ENCODE data around the gene LAMC3.

Gene LAMC3

GRCh38 chr9:131008563-131008908 lies 438 bp upstream of the LAMC3 start:
- H3K56ac ChIP-seq (ENCODE audit: low read length): no peak overlapping the region
- no peaks in the 10 kb centered on the region for H3K27me3 ChIP-seq (ENCODE audit: insufficient read depth, low read length, poor library complexity)
- no peak overlapping the region for H2BK5ac ChIP-seq (ENCODE audit: low read length)
- peaks cover 3% of the 10 kb centered on the region for H3K79me2 ChIP-seq (ENCODE audit: control insufficient read depth, insufficient read depth, low read length)
- H3K4me1 ChIP-seq (ENCODE audit: control insufficient read depth, low read depth, low read length): peaks cover 13% of the 10 kb centered on the region
- H3K4me3 ChIP-seq (ENCODE audit: low read length): no peak overlapping the region
- H3K27ac ChIP-seq (ENCODE audit: low read depth, low read length): no peak overlapping the region
- no peak overlapping the region for H3K4ac ChIP-seq (ENCODE audit: low read depth, low read length)
- no peak overlapping the region for H2BK15ac ChIP-seq (replicated peaks; ENCODE audit: low read depth)
- H4K8ac ChIP-seq (ENCODE audit: low read depth, low read length): no peak overlapping the region
- WGBS (ENCODE audit: extremely low coverage, insufficient coverage, low lambda C conversion rate): no CpG with 5 or more reads among the region's 8 CpGs
- peak overlapping the region; percentile 48 for H3K4me2 ChIP-seq (ENCODE audit: low read length)
- DNase-seq: no peak
- no peak overlapping the region for H3K18ac ChIP-seq (ENCODE audit: low read length)
- no peak overlapping the region for H3K23ac ChIP-seq (ENCODE audit: low read length)
- peaks cover 2% of the 10 kb centered on the region for H3K79me1 ChIP-seq (ENCODE audit: low read length)
- no peaks in the 10 kb centered on the region for H3K36me3 ChIP-seq (ENCODE audit: control insufficient read depth, insufficient read depth, low read length)
- H2BK120ac ChIP-seq (ENCODE audit: low read depth, low read length): no peak overlapping the region
- H2AK5ac ChIP-seq (ENCODE audit: low read length): no peak overlapping the region
- peak overlapping the region; percentile 24 for H3K9ac ChIP-seq (ENCODE audit: low read length)
- no peak overlapping the region for H4K5ac ChIP-seq (ENCODE audit: low read length)

GRCh38 chr9:131010482-131011273 lies 1.7 kb downstream of the LAMC3 start:
- Histone ChIP-seq H4K8ac (ENCODE audit: low read depth, low read length) (no peak overlapping the region), H3K9ac (ENCODE audit: low read length) (peak overlapping the region; percentile 41), H2BK15ac (replicated peaks; ENCODE audit: low read depth) (no peak overlapping the region), H3K56ac (ENCODE audit: low read length) (peak overlapping the region; percentile 74), H4K5ac (ENCODE audit: low read length) (no peak overlapping the region), H2BK5ac (ENCODE audit: low read length) (no peak overlapping the region), H2AK5ac (ENCODE audit: low read length) (no peak overlapping the region), H3K27me3 (ENCODE audit: insufficient read depth, low read length, poor library complexity) (no peaks in the 10 kb centered on the region), H3K4me3 (ENCODE audit: low read length) (no peak overlapping the region), H3K79me1 (ENCODE audit: low read length) (peaks cover 6% of the 10 kb centered on the region), H2BK120ac (ENCODE audit: low read depth, low read length) (no peak overlapping the region), H3K4ac (ENCODE audit: low read depth, low read length) (no peak overlapping the region), H3K36me3 (ENCODE audit: control insufficient read depth, insufficient read depth, low read length) (no peaks in the 10 kb centered on the region), H3K4me2 (ENCODE audit: low read length) (peak overlapping the region; percentile 21), H3K4me1 (ENCODE audit: control insufficient read depth, low read depth, low read length) (peaks cover 13% of the 10 kb centered on the region), H3K18ac (ENCODE audit: low read length) (peak overlapping the region; percentile 55), H3K23ac (ENCODE audit: low read length) (no peak overlapping the region), H3K79me2 (ENCODE audit: control insufficient read depth, insufficient read depth, low read length) (peaks cover 3% of the 10 kb centered on the region), H3K27ac (ENCODE audit: low read depth, low read length) (peak overlapping the region; percentile 46)
- no CpG with 5 or more reads among the region's 14 CpGs for WGBS (ENCODE audit: extremely low coverage, insufficient coverage, low lambda C conversion rate)
- DNase-seq: no peak

- Histone ChIP-seq H2AK5ac (ENCODE audit: low read length) (peak overlapping the region; percentile 91), H3K4me1 (ENCODE audit: control insufficient read depth, low read depth, low read length) (peaks cover 13% of the 10 kb centered on the region), H3K36me3 (ENCODE audit: control insufficient read depth, insufficient read depth, low read length) (no peaks in the 10 kb centered on the region), H2BK120ac (ENCODE audit: low read depth, low read length) (no peak overlapping the region), H2BK5ac (ENCODE audit: low read length) (peak overlapping the region; percentile 86), H3K27me3 (ENCODE audit: insufficient read depth, low read length, poor library complexity) (no peaks in the 10 kb centered on the region), H3K56ac (ENCODE audit: low read length) (peak overlapping the region; percentile 80), H3K23ac (ENCODE audit: low read length) (no peak overlapping the region), H4K8ac (ENCODE audit: low read depth, low read length) (no peak overlapping the region), H3K9ac (ENCODE audit: low read length) (peak overlapping the region; percentile 52), H3K18ac (ENCODE audit: low read length) (peak overlapping the region; percentile 55), H3K79me1 (ENCODE audit: low read length) (peaks cover 10% of the 10 kb centered on the region), H3K79me2 (ENCODE audit: control insufficient read depth, insufficient read depth, low read length) (peaks cover 3% of the 10 kb centered on the region), H3K27ac (ENCODE audit: low read depth, low read length) (peak overlapping the region; percentile 24), H4K5ac (ENCODE audit: low read length) (no peak overlapping the region), H3K4ac (ENCODE audit: low read depth, low read length) (no peak overlapping the region), H3K4me2 (ENCODE audit: low read length) (no peak overlapping the region), H3K4me3 (ENCODE audit: low read length) (no peak overlapping the region), H2BK15ac (replicated peaks; ENCODE audit: low read depth) (no peak overlapping the region)
- no CpG with 5 or more reads among the region's 8 CpGs for WGBS (ENCODE audit: extremely low coverage, insufficient coverage, low lambda C conversion rate)
- peak; percentile 82 for DNase-seq
Observed at GRCh38 chr9:131011274-131012022, 2.5 kb downstream of the LAMC3 start.

DNA sequence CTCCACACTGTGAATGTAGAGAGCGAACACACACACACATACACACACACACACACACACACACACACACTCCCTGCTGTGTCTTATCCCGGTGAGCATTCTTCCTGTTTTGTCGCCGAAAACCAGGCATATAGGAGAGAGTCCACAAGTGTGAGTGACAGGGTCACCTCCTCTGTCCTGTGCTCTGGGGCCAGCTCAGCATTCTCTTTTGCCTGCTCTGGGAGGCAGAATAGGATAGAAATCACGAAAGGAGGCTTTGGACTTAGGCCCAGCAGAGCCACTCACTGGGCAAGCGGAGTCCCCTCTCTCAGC lies 3.0 kb downstream of the LAMC3 start:
- no peak overlapping the region for H2AK5ac ChIP-seq (ENCODE audit: low read length)

GRCh38 chr9:131012396-131012917 lies 3.5 kb downstream of the LAMC3 start:
- Histone ChIP-seq H2BK120ac (ENCODE audit: low read depth, low read length) (no peak overlapping the region), H3K4ac (ENCODE audit: low read depth, low read length) (peak overlapping the region; percentile 37), H3K27ac (ENCODE audit: low read depth, low read length) (peak overlapping the region; percentile 28), H2BK5ac (ENCODE audit: low read length) (no peak overlapping the region), H2AK5ac (ENCODE audit: low read length) (no peak overlapping the region), H4K5ac (ENCODE audit: low read length) (no peak overlapping the region), H3K4me1 (ENCODE audit: control insufficient read depth, low read depth, low read length) (peaks cover 13% of the 10 kb centered on the region), H3K23ac (ENCODE audit: low read length) (no peak overlapping the region), H3K4me2 (ENCODE audit: low read length) (no peak overlapping the region), H3K36me3 (ENCODE audit: control insufficient read depth, insufficient read depth, low read length) (no peaks in the 10 kb centered on the region), H3K18ac (ENCODE audit: low read length) (peak overlapping the region; percentile 29), H3K56ac (ENCODE audit: low read length) (peak overlapping the region; percentile 80), H3K79me1 (ENCODE audit: low read length) (peaks cover 10% of the 10 kb centered on the region), H3K9ac (ENCODE audit: low read length) (peak overlapping the region; percentile 52), H3K4me3 (ENCODE audit: low read length) (no peak overlapping the region), H2BK15ac (replicated peaks; ENCODE audit: low read depth) (no peak overlapping the region), H4K8ac (ENCODE audit: low read depth, low read length) (no peak overlapping the region), H3K79me2 (ENCODE audit: control insufficient read depth, insufficient read depth, low read length) (peaks cover 3% of the 10 kb centered on the region), H3K27me3 (ENCODE audit: insufficient read depth, low read length, poor library complexity) (no peaks in the 10 kb centered on the region)
- peak; percentile 37 for DNase-seq
- no CpG with 5 or more reads among the region's 22 CpGs for WGBS (ENCODE audit: extremely low coverage, insufficient coverage, low lambda C conversion rate)

More for the DNA sequence above, 3.0 kb downstream of the LAMC3 start:
- DNase-seq: peak; percentile 79
- Histone ChIP-seq H3K4ac (ENCODE audit: low read depth, low read length) (peak overlapping the region; percentile 37), H3K23ac (ENCODE audit: low read length) (no peak overlapping the region), H2BK5ac (ENCODE audit: low read length) (peak overlapping the region; percentile 86), H3K4me2 (ENCODE audit: low read length) (no peak overlapping the region), H3K79me2 (ENCODE audit: control insufficient read depth, insufficient read depth, low read length) (peaks cover 3% of the 10 kb centered on the region), H2BK15ac (replicated peaks; ENCODE audit: low read depth) (no peak overlapping the region), H4K5ac (ENCODE audit: low read length) (no peak overlapping the region), H3K4me1 (ENCODE audit: control insufficient read depth, low read depth, low read length) (peaks cover 13% of the 10 kb centered on the region), H4K8ac (ENCODE audit: low read depth, low read length) (no peak overlapping the region), H3K18ac (ENCODE audit: low read length) (peak overlapping the region; percentile 29), H2BK120ac (ENCODE audit: low read depth, low read length) (no peak overlapping the region), H3K79me1 (ENCODE audit: low read length) (peaks cover 10% of the 10 kb centered on the region), H3K27me3 (ENCODE audit: insufficient read depth, low read length, poor library complexity) (no peaks in the 10 kb centered on the region), H3K9ac (ENCODE audit: low read length) (peak overlapping the region; percentile 52), H3K36me3 (ENCODE audit: control insufficient read depth, insufficient read depth, low read length) (no peaks in the 10 kb centered on the region), H3K27ac (ENCODE audit: low read depth, low read length) (peak overlapping the region; percentile 28), H3K56ac (ENCODE audit: low read length) (peak overlapping the region; percentile 80), H3K4me3 (ENCODE audit: low read length) (no peak overlapping the region)
- WGBS (ENCODE audit: extremely low coverage, insufficient coverage, low lambda C conversion rate): no CpG with 5 or more reads among the region's 6 CpGs
